ENCODE results near the gene DIP2C. TPM values are rescaled to one million over a fixed set of nuclear protein-coding genes. Genes with fewer than 3 reads are reported as not detected.

The DIP2C gene
- total RNA-seq, 1 donor from 2014 or later, result 11.4 TPM

DNA sequence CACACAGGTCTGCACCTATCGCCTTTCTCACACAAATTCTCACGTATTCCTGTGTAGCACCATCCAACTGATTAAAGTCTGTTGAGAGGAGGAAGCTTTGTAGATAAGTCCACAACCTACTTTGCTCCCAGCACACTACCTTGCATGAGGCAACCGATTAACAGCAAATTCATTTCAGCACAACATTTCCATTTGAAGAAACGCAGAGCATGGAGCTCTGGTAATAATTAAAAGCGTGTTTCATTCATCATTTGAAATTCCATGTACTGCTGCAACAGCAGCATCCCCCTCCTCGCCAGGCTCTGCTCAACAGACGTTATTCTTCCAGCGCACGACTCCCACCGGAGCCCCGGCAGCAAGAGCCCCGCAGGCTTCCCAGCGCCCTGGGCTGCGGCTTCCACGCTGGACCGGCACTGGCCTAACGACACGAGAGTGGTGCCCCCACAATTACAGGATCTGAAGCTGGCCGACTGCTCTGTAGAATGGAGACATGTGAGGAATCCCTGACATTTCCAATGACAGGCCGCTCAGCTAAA is 118.8 kb downstream of the DIP2C start:
- no peak for DNase-seq (ENCODE audit: low read depth)
- H3K4me3 ChIP-seq (ENCODE audit: low read depth, low read length), result no peak overlapping the region
- TF ChIP-seq, protein P1, sequence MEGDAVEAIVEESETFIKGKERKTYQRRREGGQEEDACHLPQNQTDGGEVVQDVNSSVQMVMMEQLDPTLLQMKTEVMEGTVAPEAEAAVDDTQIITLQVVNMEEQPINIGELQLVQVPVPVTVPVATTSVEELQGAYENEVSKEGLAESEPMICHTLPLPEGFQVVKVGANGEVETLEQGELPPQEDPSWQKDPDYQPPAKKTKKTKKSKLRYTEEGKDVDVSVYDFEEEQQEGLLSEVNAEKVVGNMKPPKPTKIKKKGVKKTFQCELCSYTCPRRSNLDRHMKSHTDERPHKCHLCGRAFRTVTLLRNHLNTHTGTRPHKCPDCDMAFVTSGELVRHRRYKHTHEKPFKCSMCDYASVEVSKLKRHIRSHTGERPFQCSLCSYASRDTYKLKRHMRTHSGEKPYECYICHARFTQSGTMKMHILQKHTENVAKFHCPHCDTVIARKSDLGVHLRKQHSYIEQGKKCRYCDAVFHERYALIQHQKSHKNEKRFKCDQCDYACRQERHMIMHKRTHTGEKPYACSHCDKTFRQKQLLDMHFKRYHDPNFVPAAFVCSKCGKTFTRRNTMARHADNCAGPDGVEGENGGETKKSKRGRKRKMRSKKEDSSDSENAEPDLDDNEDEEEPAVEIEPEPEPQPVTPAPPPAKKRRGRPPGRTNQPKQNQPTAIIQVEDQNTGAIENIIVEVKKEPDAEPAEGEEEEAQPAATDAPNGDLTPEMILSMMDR (conservative IDR thresholded peaks at IDR 0.05; ENCODE audit: low read depth, low read length), result no peak

DNA sequence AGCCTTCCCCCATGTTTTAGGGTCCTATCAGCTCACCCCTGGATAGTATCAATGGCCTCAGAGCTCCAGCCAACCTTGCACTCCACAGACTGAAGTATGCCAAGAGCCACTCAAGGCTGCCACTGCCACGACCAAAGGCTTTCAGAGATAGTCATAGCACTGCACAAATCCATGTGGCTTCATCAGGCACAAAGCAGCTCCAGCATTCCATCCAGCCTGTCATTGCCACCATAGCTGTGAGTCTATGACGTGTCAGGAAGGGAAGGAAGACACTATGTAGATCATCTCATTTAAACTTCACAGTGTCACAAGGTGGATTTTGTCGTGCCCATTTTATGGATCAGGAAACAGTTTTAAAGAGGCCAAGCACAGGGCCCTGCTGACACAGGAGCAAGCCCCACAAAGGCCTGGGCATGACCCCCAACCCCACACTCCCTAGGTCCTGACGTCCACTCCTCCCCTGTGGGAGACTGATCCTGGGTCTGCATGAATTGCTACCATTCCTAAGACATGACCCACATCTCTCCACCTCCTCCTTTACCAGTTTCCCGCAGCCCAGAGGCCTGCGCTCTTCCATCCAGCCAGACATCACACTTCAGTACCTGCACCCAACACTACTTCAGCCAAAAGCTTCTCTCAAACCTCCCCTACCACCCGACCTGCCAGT is 119.4 kb downstream of the DIP2C start:
- TF ChIP-seq, protein P1 (conservative IDR thresholded peaks at IDR 0.05; ENCODE audit: low read depth, low read length), result no peak
- no peak for DNase-seq (ENCODE audit: low read depth)
- no peak overlapping the region for H3K4me3 ChIP-seq (ENCODE audit: low read depth, low read length)

DNA sequence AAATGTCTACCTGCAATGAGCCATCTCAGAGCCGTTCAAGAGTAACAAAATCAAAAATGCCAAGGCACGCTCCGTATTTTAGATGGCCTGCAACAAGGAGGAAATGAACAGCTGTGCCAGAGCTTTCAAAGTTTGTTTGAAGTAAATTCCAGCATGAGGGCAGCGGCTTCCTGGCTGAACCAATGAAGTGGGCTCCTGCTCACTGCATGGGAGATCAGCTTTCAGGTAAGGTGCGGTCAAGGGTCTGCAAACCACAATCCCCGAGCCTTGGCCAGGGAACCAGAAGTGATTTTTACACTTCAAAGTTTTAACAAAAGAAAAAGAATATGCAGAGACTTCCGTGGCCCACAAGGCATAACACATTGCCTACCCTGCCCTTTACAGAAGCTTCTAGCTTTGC is 120.6 kb downstream of the DIP2C start:
- TF ChIP-seq, protein P1 (conservative IDR thresholded peaks at IDR 0.05; ENCODE audit: low read depth, low read length), result no peak
- DNase-seq (ENCODE audit: low read depth), result no peak
- H3K4me3 ChIP-seq (ENCODE audit: low read depth, low read length), result no peak overlapping the region

DNA sequence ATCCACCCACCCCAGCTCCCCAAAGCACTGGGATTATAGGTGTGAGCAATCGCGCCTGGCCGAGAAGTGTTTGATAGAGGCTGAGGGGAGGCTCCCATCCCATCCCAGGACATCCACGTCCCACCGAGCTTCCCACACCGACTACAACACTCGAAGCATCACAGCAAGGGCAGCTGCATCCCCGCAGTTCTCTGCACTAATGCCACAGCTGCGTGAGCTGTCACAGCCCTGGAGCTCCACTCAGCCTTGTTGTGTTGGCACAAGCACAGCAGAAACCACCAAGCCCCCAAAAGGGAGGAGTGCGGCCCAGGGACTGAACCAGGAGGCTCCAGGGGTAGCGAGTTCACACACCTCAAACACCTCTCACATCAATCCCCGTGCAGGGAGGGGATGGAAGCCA is 121.6 kb downstream of the DIP2C start:
- TF ChIP-seq, protein P1 (conservative IDR thresholded peaks at IDR 0.05; ENCODE audit: low read depth, low read length), result no peak

DNA sequence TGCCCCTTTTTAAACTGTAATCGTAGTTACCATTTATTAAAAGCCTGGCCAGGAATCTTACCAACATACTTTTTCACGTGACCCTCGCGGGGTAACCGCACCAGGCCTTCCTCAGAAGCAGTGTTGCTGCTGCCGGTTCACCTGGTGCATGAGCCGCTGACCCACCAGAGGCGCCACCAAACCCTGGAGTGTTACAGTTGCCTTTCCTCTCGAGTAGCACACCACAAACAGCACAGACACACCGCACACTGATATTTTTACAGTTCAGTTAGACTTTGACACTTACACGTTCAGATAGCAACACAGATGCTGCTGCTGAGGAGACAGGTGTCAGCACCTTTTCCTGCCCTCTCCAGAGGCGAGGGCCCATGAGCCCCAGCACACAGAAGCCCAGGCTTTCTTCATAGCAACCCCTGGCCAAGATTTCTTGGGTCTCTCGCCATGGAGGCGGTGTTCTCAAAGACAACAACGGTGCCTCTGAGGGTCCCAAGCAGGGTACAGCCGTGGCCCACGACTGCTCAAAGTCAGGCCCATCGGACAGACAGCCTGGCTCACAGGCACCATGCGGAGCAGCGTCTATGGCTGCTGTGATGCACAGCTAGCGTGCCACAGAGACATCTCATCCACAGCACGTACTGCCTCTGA is 123.1 kb downstream of the DIP2C start:
- TF ChIP-seq, protein P1 (conservative IDR thresholded peaks at IDR 0.05; ENCODE audit: low read depth, low read length), result no peak
- H3K4me3 ChIP-seq (ENCODE audit: low read depth, low read length), result no peak overlapping the region
- no peak for DNase-seq (ENCODE audit: low read depth)

More for the DNA sequence above, 121.6 kb downstream of the DIP2C start:
- DNase-seq (ENCODE audit: low read depth), result no peak
- no peak overlapping the region for H3K4me3 ChIP-seq (ENCODE audit: low read depth, low read length)

DNA sequence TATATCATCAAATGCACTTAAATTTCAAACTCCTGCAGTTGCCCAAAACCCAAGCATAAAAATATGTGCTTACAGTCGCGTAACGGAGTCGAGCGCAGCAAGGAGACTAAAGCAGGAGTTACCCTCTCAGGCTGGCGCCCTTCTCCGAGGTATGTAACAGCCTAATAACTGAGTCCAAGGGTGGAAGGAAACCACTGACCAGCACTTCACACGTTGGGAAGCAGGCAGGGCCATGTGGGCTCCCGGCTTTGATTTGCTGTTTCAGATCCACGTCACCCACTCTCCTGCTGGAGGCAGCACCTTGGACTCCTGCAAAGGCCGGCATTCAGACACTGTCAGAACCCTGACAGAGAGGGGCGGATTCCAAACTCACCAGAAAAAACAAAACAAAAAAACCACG is 123.8 kb downstream of the DIP2C start:
- no peak overlapping the region for H3K4me3 ChIP-seq (ENCODE audit: low read depth, low read length)
- no peak for DNase-seq (ENCODE audit: low read depth)
- TF ChIP-seq, protein P1 (conservative IDR thresholded peaks at IDR 0.05; ENCODE audit: low read depth, low read length), result no peak
